Measurements from ENCODE around the gene SPATA31C1.

DNA sequence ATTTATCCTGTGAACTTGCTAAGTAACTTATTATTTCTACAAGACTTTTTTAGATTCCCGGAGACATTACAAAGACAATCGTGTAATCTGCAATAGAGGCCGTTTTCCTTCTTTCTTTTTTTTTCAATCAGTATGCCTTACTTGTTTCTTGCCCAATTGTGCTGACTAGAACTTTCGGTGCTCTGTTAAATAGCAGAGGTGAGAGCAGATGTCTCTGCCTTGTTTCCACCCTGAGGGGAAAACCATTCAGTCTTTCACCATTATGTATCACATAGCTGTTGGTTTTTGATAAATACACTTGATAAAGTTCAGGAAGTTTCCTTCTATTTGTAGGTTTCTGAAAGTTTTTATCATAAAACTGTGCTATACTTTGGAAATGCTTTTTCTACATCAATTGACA, 24.8 kb upstream of the SPATA31C1 start:
- no peak for TF ChIP-seq POLR2AphosphoS5 (IDR thresholded peaks at IDR 0.05; ENCODE audit: low read depth, low read length)
- TF ChIP-seq, protein P1, sequence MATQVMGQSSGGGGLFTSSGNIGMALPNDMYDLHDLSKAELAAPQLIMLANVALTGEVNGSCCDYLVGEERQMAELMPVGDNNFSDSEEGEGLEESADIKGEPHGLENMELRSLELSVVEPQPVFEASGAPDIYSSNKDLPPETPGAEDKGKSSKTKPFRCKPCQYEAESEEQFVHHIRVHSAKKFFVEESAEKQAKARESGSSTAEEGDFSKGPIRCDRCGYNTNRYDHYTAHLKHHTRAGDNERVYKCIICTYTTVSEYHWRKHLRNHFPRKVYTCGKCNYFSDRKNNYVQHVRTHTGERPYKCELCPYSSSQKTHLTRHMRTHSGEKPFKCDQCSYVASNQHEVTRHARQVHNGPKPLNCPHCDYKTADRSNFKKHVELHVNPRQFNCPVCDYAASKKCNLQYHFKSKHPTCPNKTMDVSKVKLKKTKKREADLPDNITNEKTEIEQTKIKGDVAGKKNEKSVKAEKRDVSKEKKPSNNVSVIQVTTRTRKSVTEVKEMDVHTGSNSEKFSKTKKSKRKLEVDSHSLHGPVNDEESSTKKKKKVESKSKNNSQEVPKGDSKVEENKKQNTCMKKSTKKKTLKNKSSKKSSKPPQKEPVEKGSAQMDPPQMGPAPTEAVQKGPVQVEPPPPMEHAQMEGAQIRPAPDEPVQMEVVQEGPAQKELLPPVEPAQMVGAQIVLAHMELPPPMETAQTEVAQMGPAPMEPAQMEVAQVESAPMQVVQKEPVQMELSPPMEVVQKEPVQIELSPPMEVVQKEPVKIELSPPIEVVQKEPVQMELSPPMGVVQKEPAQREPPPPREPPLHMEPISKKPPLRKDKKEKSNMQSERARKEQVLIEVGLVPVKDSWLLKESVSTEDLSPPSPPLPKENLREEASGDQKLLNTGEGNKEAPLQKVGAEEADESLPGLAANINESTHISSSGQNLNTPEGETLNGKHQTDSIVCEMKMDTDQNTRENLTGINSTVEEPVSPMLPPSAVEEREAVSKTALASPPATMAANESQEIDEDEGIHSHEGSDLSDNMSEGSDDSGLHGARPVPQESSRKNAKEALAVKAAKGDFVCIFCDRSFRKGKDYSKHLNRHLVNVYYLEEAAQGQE (IDR thresholded peaks at IDR 0.05; ENCODE audit: insufficient read depth in 1 of 2, low read depth in 2 of 2, low read length in 2 of 2): no peak

Data from PFSK-1 (cell line).